DND-41 (cell line): ENCODE measurements around the gene KNTC1.
"Not testable (repeated sequence)": the region's sequence is repeated elsewhere in the genome, so short reads cannot be mapped to it uniquely, and the experiment has no call there.

Source experiments
- CTCF ChIP-seq: IDR thresholded peaks from 2 replicates; pipeline ENCODE4 v1.5.1; 2012; ENCODE audit warnings: borderline replicate concordance, low read length, moderate library complexity, mild to moderate bottlenecking; ENCODE audit not compliant: poor library complexity, severe bottlenecking; ENCODE audit errors: extremely low read depth
- EZH2 ChIP-seq: IDR thresholded peaks from 3 replicates; pipeline ENCODE4 v1.6.1; 2012; ENCODE audit warnings: borderline replicate concordance, low read depth, mild to moderate bottlenecking, moderate library complexity, low read length, inconsistent platforms; ENCODE audit not compliant: severe bottlenecking

- TF ChIP-seq CTCF, EZH2: not testable (repeated sequence)
These were observed 56.2 kb downstream of the KNTC1 start for GRCh38 chr12:122583294-122583693.
